ENCODE results near the gene AOAH. TPM values are rescaled to one million over a fixed set of nuclear protein-coding genes. Genes with fewer than 3 reads are reported as not detected.

AOAH gene
- total and polyA plus RNA-seq, 9 of the 15 experiments (the other 6 are each of a cell fraction or from before 2014, with no cell fraction given): not detected

GRCh38 chr7:36515847-36516246, 208.4 kb downstream of the AOAH start:
- H4K20me1 ChIP-seq (replicated peaks; ENCODE audit: control insufficient read depth, insufficient read depth, low read length): no peaks in the 10 kb centered on the region
- intact Hi-C loops (cut with micrococcal nuclease) (no loop called here), in situ Hi-C loops (cut with MboI) (no loop called here)
- peaks cover 20 to 44% of the 10 kb centered on the region in 2 experiments for H3K27me3 ChIP-seq (ENCODE audit: control insufficient read depth in 2 of 2, insufficient read depth in 2 of 2, low read length in 2 of 2)
- H3K4me3 ChIP-seq: no peak overlapping the region
- no peaks in the 10 kb centered on the region for H3K9me1 ChIP-seq (ENCODE audit: control insufficient read depth, insufficient read depth, low read length)
- no peaks in the 10 kb centered on the region for H3K36me3 ChIP-seq (ENCODE audit: control insufficient read depth, insufficient read depth, low read length)
- FAIRE-seq (peak; percentile 32), ATAC-seq (no peak), DNase-seq (ENCODE audit: extremely low read depth in 1 of 4, low spot score in 3 of 4) (no peak)
- 22% methylated on average over 3 of the region's 3 CpGs for WGBS (ENCODE audit: insufficient coverage, low coverage, missing lambda C conversion rate)
- no peaks in the 10 kb centered on the region for H3K79me2 ChIP-seq (ENCODE audit: control insufficient read depth, insufficient read depth, low read length)
- H3K27ac ChIP-seq (ENCODE audit: extremely low read depth, low read depth, low read length): no peak overlapping the region
- ChIA-PET POLR2A (no interaction called here), CTCF (ENCODE audit: low intra/inter-chr PET ratio) (no interaction called here)
- no peak for TF ChIP-seq FOXA1 (IDR thresholded peaks at IDR 0.05; ENCODE audit: borderline replicate concordance)
- 0 out of 2 replicates have a peak, but pooled peaks have one; percentile 55 for TF ChIP-seq ELF4 (CRISPR knock-in tag; IDR thresholded peaks at IDR 0.05)
- peak in 1 of 2 experiments; percentile 21; a peak in 1 of 4 replicates for TF ChIP-seq HDAC1 (IDR thresholded peaks at IDR 0.05)
- TF ChIP-seq THAP12 (CRISPR knock-in tag; IDR thresholded peaks at IDR 0.05): no peak
- TF ChIP-seq ZNF395 (CRISPR knock-in tag; IDR thresholded peaks at IDR 0.05): no peak
- no peak for TF ChIP-seq ZNF740 (CRISPR knock-in tag; IDR thresholded peaks at IDR 0.05)
- TF ChIP-seq ZNF740 (tag; IDR thresholded peaks at IDR 0.05): 0 out of 4 replicates have a peak, but pooled peaks of 1 of the 2 experiments have one; percentile 30
- no peak for TF ChIP-seq SRSF9 (IDR thresholded peaks at IDR 0.05; ENCODE audit: borderline replicate concordance, low read depth, low read length)
- no peak overlapping the region for H3K9ac ChIP-seq (ENCODE audit: insufficient read depth in 1 of 2, low read depth in 2 of 2, low read length in 2 of 2)
- H2AFZ ChIP-seq (ENCODE audit: low read depth, low read length): no peak overlapping the region
- no TSS peak for BruUV-seq (replicated peaks)
- H3K4me1 ChIP-seq (replicated peaks in 1 of 2; ENCODE audit: control insufficient read depth in 2 of 2, insufficient read depth in 2 of 2, low read length in 2 of 2): no peaks in the 10 kb centered on the region
- H3K9me3 ChIP-seq (replicated peaks; ENCODE audit: control insufficient read depth, insufficient read depth, low read depth, low read length): no peaks in the 10 kb centered on the region
- H3K4me2 ChIP-seq (ENCODE audit: insufficient read depth, low read length): no peak overlapping the region
